WTC11 (cell line): ENCODE data around the gene ZDHHC9.

Experiments used
- CTCF ChIP-seq: fragments of 200-600 bp; IDR thresholded peaks from 2 replicates; pipeline ENCODE4 v1.8.0; 2022; ENCODE audit warnings: antibody characterized with exemption
- ESRRA ChIP-seq: sonication (generic); formaldehyde crosslinking; IDR thresholded peaks from 2 replicates; pipeline ENCODE4 v1.8.1; 2022; ENCODE audit warnings: mild to moderate bottlenecking, missing genetic modification reagents, borderline replicate concordance

DNA sequence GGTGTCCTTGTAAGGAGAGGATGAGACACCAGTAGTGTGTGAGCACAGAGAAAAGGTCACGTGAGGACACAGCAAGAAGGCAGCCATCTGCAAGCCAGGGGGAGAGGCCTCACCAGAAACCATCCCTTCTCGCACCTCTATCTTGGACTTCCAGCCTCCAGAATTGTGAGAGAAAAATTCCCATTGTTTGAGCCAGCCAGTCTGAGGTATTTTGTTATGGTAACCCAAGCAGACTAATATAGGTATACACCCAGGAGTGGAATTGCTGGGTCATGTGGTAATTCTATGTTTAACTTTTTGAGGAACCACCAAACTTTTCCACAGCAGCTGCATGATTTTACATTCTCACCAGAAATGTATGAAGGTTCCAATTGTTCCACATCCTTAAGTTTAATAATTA, 25.6 kb downstream of the ZDHHC9 start:
- TF ChIP-seq ESRRA (no peak), CTCF (no peak)
